Vagina (tissue), 2 donors: Measurements from ENCODE around the gene SLC4A1AP. TPM values are rescaled to one million over a fixed set of nuclear protein-coding genes. Genes with fewer than 3 reads are reported as not detected.

Experiments used
- DNase-seq, 2 donors: peaks; one replicate each; pipeline ENCODE4 v3.0.0-alpha.2; 2017; ENCODE audit errors: extremely low spot score in 2 of 2
- H3K27ac ChIP-seq: fragments of 200-600 bp; sonication (generic); one replicate; pipeline ENCODE4 v1.5.1; 2019
- H3K27me3 ChIP-seq: fragments of 200-600 bp; sonication (generic); one replicate; pipeline ENCODE4 v1.5.1; 2019
- H3K36me3 ChIP-seq, 2 donors: fragments of 200-600 bp; sonication (generic); one replicate each; pipeline ENCODE4 v1.5.1; 2017 to 2019
- H3K4me1 ChIP-seq: fragments of 200-600 bp; sonication (generic); one replicate; pipeline ENCODE4 v1.5.1; 2019
- H3K4me3 ChIP-seq, 2 donors: fragments of 200-600 bp; sonication (generic); 1 replicate in 1 of 2; 2 replicates in 1 of 2; pipeline ENCODE4 v1.5.1; 2016 to 2019
- H3K9me3 ChIP-seq: fragments of 200-600 bp; sonication (generic); one replicate; pipeline ENCODE4 v1.5.1; 2019
- CTCF ChIP-seq, 3 experiments: fragments of 450-650 bp in 2 of 3; fragments of 200-600 bp in 1 of 3; sonication (generic) in 1 of 3; IDR thresholded peaks; one replicate each; pipeline ENCODE4 v1.5.1; 2017 to 2019; ENCODE audit warnings: antibody characterized with exemption in 3 of 3, mild to moderate bottlenecking in 2 of 3, moderate library complexity in 2 of 3
- POLR2A ChIP-seq, 2 donors: fragments of 450-650 bp; IDR thresholded peaks; one replicate each; pipeline ENCODE4 v1.6.1; 2017; ENCODE audit warnings: antibody characterized with exemption in 2 of 2, mild to moderate bottlenecking in 2 of 2, moderate library complexity in 2 of 2
- POLR2AphosphoS5 ChIP-seq, 2 donors: sonication (generic); formaldehyde crosslinking; IDR thresholded peaks; one replicate each; pipeline ENCODE4 v1.9.0; 2017; ENCODE audit warnings: antibody characterized with exemption in 2 of 2, mild to moderate bottlenecking in 2 of 2, low read depth in 1 of 2; ENCODE audit not compliant: insufficient read depth in 1 of 2
- intact Hi-C: fragments of 100-400 bp; cut with DNase I; formaldehyde crosslinking; loops from one replicate; pipeline ENCODE4 v1.15.1; 2023
- total RNA-seq: library from RNA; depleted of rRNA; stranded (reverse); fragments of >200 nt; gene quantifications from one replicate; pipeline ENCODE4 v1.2.3, GENCODE V29; 2016

Gene SLC4A1AP
- total RNA-seq, 1 donor from 2014 or later, result 21.9 TPM

- DNase-seq, result no peak
- Histone ChIP-seq H3K4me3 (no peak overlapping the region), H3K4me1 (peaks cover 23% of the 10 kb centered on the region), H3K9me3 (no peaks in the 10 kb centered on the region), H3K27ac (no peak overlapping the region), H3K36me3 (no peaks in the 10 kb centered on the region), H3K27me3 (no peaks in the 10 kb centered on the region)
- intact Hi-C loops, result loop anchor here (5.0 to 10.0 kb wide), 2 partner anchors 252 to 745 kb away; no protein-coding TSS in a partner anchor
- no peak for TF ChIP-seq CTCF (IDR thresholded peaks at IDR 0.05)
- no peak for TF ChIP-seq POLR2A (IDR thresholded peaks at IDR 0.05)
- no peak for TF ChIP-seq POLR2AphosphoS5 (IDR thresholded peaks at IDR 0.05; ENCODE audit: insufficient read depth in 1 of 2, low read depth in 1 of 2)
These were observed 38.6 kb downstream of the SLC4A1AP start for GRCh38 chr2:27702302-27702701.

GRCh38 chr2:27703638-27704341 lies 40.1 kb downstream of the SLC4A1AP start:
- no peak overlapping the region for H3K4me3 ChIP-seq
- no peaks in the 10 kb centered on the region for H3K27me3 ChIP-seq
- intact Hi-C loops, result loop anchor here (5.0 to 10.0 kb wide), 2 partner anchors 251 to 744 kb away; no protein-coding TSS in a partner anchor
- peaks cover 23% of the 10 kb centered on the region for H3K4me1 ChIP-seq
- H3K36me3 ChIP-seq, result no peaks in the 10 kb centered on the region
- H3K27ac ChIP-seq, result peak overlapping the region; percentile 87
- TF ChIP-seq POLR2A (IDR thresholded peaks at IDR 0.05), result no peak
- TF ChIP-seq POLR2AphosphoS5 (IDR thresholded peaks at IDR 0.05; ENCODE audit: insufficient read depth in 1 of 2, low read depth in 1 of 2), result peak in 1 of 2 donors; percentile 62
- TF ChIP-seq CTCF (IDR thresholded peaks at IDR 0.05), result peak; percentile 91 to 95 (median 94)
- DNase-seq, result no peak
- H3K9me3 ChIP-seq, result no peaks in the 10 kb centered on the region

- Histone ChIP-seq H3K4me1 (peaks cover 23% of the 10 kb centered on the region), H3K9me3 (no peaks in the 10 kb centered on the region), H3K27ac (peak overlapping the region; percentile 87), H3K27me3 (no peaks in the 10 kb centered on the region), H3K36me3 (no peaks in the 10 kb centered on the region), H3K4me3 (no peak overlapping the region)
- TF ChIP-seq POLR2A (IDR thresholded peaks at IDR 0.05) (no peak), CTCF (IDR thresholded peaks at IDR 0.05) (no peak), POLR2AphosphoS5 (IDR thresholded peaks at IDR 0.05; ENCODE audit: insufficient read depth in 1 of 2, low read depth in 1 of 2) (no peak)
- intact Hi-C loops, result loop anchor here (5.0 to 10.0 kb wide), 2 partner anchors 250 to 743 kb away; no protein-coding TSS in a partner anchor
- DNase-seq, result no peak
These were observed 40.7 kb downstream of the SLC4A1AP start for GRCh38 chr2:27704342-27704876.

DNA sequence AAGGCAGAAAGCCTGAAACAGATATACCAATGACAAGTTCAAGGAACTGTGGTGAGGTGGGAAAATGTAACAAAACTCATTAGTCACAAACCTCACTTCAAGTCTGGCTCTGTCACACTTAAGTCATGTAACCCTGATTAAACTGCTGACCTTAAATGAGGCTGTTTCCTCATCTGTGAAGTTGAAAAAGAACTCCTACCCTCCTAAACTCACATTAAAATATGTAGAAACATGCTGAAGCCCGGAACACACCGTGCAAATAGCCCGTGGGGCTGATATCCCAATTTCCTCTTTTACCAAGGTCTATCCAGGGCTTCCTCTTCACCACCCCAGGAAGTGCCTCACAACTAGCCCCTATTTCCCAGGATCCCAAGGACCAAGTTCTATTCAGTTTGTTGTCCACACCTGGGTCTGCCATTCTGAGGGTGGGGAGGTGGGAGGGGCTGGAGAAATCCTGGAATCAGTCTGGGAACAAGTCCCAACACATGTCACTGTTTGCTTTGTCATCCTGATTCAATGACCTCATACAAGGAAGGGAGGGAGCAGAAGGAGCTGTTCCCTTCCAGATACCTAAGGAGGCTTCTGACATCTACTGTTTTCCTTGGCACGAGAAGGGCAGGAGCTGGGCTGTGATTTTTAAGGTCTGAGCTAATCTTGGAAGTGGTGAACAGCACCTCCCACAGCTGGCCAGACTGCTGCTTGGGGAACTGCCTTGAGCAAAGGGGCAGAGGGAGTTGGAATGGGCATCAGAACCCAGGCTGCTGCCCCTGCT lies 42.3 kb downstream of the SLC4A1AP start:
- Histone ChIP-seq H3K36me3 (no peaks in the 10 kb centered on the region), H3K9me3 (no peaks in the 10 kb centered on the region), H3K4me1 (peaks cover 23% of the 10 kb centered on the region), H3K27me3 (no peaks in the 10 kb centered on the region), H3K27ac (peak overlapping the region; percentile 87), H3K4me3 (no peak overlapping the region)
- DNase-seq, result no peak
- TF ChIP-seq CTCF (IDR thresholded peaks at IDR 0.05), result no peak
- peak; percentile 46 to 93 for TF ChIP-seq POLR2AphosphoS5 (IDR thresholded peaks at IDR 0.05; ENCODE audit: insufficient read depth in 1 of 2, low read depth in 1 of 2)
- TF ChIP-seq POLR2A (IDR thresholded peaks at IDR 0.05), result no peak
- intact Hi-C loops, result loop anchor here (5.0 to 10.0 kb wide), 2 partner anchors 249 to 686 kb away; partner anchors contain the start of gene FOSL2
